ENCODE data around the gene FIG4. TPM values are rescaled to one million over a fixed set of nuclear protein-coding genes. Genes with fewer than 3 reads are reported as not detected.
"Not testable (repeated sequence)": the region's sequence is repeated elsewhere in the genome, so short reads cannot be mapped to it uniquely, and the experiment has no call there.

The FIG4 gene
- total and polyA plus RNA-seq, 8 donors = 5.8 to 29.0 (median 7.8) TPM

- H3K4me1 ChIP-seq = peaks cover 0 to 3% (median 0%) of the 10 kb centered on the region in 4 donors
- intact Hi-C loops (cut with DNase I; ENCODE audit: low total_unique reads) = no loop called here
- WGBS, 5 donors = 88 to 95% (median 93%) methylated on average over 3 of the region's 3 CpGs
- H3K36me3 ChIP-seq = peaks cover 4 to 59% (median 38%) of the 10 kb centered on the region in 4 donors
- no peak for DNase-seq
- H3K27me3 ChIP-seq = no peaks in the 10 kb centered on the region
- no peaks in the 10 kb centered on the region for H3K9me3 ChIP-seq
- no peak overlapping the region for H3K27ac ChIP-seq
- no peak overlapping the region for H3K4me3 ChIP-seq
- TF ChIP-seq POLR2AphosphoS5 (IDR thresholded peaks at IDR 0.05) (no peak), CTCF (IDR thresholded peaks at IDR 0.05) (no peak), POLR2A (IDR thresholded peaks at IDR 0.05) (no peak), EP300 (IDR thresholded peaks at IDR 0.05) (no peak)
Observed at GRCh38 chr6:109769213-109769612, 78.1 kb downstream of the FIG4 start.

DNA sequence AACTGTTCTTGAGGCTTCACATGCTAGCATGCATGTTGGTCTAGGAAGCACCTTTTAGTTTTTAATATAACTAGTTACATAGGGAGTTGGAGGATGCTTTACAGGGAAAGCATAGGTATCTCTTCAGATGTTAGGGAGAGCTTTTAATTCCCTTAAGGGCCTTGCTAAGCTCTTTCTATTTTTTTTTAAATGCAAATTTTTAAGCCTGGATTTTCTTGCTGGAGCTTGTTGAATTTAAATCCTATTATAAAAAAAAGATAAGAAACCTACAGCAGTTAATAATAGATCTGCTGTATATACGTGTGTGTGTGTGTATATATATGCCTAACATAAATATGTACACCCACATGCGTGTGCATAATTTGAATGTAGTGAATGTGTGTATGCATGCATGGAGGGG is 79.0 kb downstream of the FIG4 start:
- intact Hi-C loops (cut with DNase I; ENCODE audit: low total_unique reads) = no loop called here
- Histone ChIP-seq H3K27ac (no peak overlapping the region), H3K4me3 (no peak overlapping the region), H3K9me3 (no peaks in the 10 kb centered on the region), H3K27me3 (no peaks in the 10 kb centered on the region), H3K36me3 (peaks cover 4 to 56% (median 34%) of the 10 kb centered on the region in 4 donors), H3K4me1 (peaks cover 0 to 3% (median 0%) of the 10 kb centered on the region in 4 donors)
- WGBS, 5 donors = 78 to 94% (median 86%) methylated on average over 2 of the region's 2 CpGs
- DNase-seq = no peak
- TF ChIP-seq POLR2A (IDR thresholded peaks at IDR 0.05) = no peak
- TF ChIP-seq EP300 (IDR thresholded peaks at IDR 0.05) = no peak
- TF ChIP-seq CTCF (IDR thresholded peaks at IDR 0.05) = no peak
- TF ChIP-seq POLR2AphosphoS5 (IDR thresholded peaks at IDR 0.05) = no peak

- Histone ChIP-seq H3K9me3 (no peaks in the 10 kb centered on the region), H3K27me3 (no peaks in the 10 kb centered on the region), H3K4me3 (no peak overlapping the region), H3K36me3 (peaks cover 4 to 49% (median 34%) of the 10 kb centered on the region in 4 donors), H3K27ac (peak overlapping the region in 1 of 5 donors; percentile 10), H3K4me1 (peaks cover 0 to 3% (median 0%) of the 10 kb centered on the region in 4 donors)
- 51 to 70% (median 59%) methylated on average over 5 of the region's 5 CpGs for WGBS, 5 donors
- intact Hi-C loops (cut with DNase I; ENCODE audit: low total_unique reads) = no loop called here
- DNase-seq = no peak
- TF ChIP-seq POLR2AphosphoS5 (IDR thresholded peaks at IDR 0.05) (no peak), CTCF (IDR thresholded peaks at IDR 0.05) (no peak), EP300 (IDR thresholded peaks at IDR 0.05) (no peak), POLR2A (IDR thresholded peaks at IDR 0.05) (no peak)
Observed at GRCh38 chr6:109770779-109771178, 79.7 kb downstream of the FIG4 start.

DNA sequence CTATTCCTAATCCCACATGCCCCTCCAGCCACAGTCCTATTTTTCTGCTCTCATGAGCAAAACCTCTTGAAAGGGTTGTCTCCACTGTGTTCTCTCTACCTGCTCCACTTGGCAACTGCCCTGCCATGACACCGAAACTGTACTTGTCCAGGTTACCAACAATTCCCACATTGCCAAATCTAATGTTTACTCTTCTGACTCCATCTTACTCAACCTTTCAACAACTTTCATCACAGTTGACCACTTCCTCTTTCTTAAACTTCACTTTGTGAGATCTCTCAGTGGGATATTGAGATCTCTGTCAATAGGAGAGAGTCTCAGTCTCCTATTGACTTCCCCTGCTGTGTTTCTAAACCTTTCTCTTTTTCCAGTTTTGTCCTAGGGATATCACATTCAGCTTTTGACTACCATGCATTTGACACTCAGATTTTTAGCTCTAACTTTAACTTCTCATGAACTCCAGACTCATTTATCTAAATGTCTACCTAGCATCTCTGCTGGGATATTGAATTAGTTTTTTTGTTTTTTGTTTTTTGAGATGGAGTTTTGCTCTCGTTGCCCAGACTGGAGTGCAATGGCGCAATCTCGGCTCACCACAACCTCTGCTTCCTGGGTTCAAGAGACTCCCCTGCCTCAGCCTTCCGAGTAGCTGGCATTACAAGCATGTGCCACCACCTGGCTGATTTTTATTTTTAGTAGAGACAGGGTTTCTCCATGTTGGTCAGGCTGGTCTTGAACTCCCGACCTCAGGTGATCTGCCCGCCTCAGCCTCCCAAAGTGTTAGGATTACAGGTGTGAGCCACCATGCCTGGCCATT is 81.1 kb downstream of the FIG4 start:
- intact Hi-C loops (cut with DNase I; ENCODE audit: low total_unique reads) = not testable (repeated sequence)
- H3K27ac ChIP-seq = peak overlapping the region in 2 of 5 donors; percentile 35

More for the DNA sequence above, 81.1 kb downstream of the FIG4 start:
- not testable (repeated sequence) for H3K9me3 ChIP-seq, H3K4me1 ChIP-seq, H3K27me3 ChIP-seq, H3K4me3 ChIP-seq, DNase-seq
- 89 to 96% (median 91%) methylated on average over 7 of the region's 7 CpGs for WGBS, 5 donors
- peaks cover 0 to 39% (median 30%) of the 10 kb centered on the region in 4 donors for H3K36me3 ChIP-seq

Measured in stomach (tissue), 9 donors.